ENCODE results near the gene ARID4A.
"Not testable (repeated sequence)": the region's sequence is repeated elsewhere in the genome, so short reads cannot be mapped to it uniquely, and the experiment has no call there.

The ARID4A gene

GRCh38 chr14:58296726-58297125 is 1.6 kb upstream of the ARID4A start:
- DNase-seq, result no peak

GRCh38 chr14:58297412-58297761 is 968 bp upstream of the ARID4A start:
- DNase-seq, result no peak

- DNase-seq, result peak; percentile 99
These were observed 436 bp upstream of the ARID4A start for GRCh38 chr14:58297762-58298476.

GRCh38 chr14:58299401-58300330 is 1.3 kb downstream of the ARID4A start:
- DNase-seq, result peak; percentile 67

GRCh38 chr14:58301416-58301815 is 3.1 kb downstream of the ARID4A start:
- DNase-seq, result no peak

GRCh38 chr14:58305730-58306129 is 7.4 kb downstream of the ARID4A start:
- DNase-seq, result no peak

GRCh38 chr14:58307597-58308316 is 9.4 kb downstream of the ARID4A start:
- no peak for DNase-seq

GRCh38 chr14:58309086-58309485 is 10.7 kb downstream of the ARID4A start:
- DNase-seq, result no peak

GRCh38 chr14:58313699-58314098 is 15.3 kb downstream of the ARID4A start:
- DNase-seq, result no peak

GRCh38 chr14:58315606-58316005 is 17.3 kb downstream of the ARID4A start:
- no peak for DNase-seq

- DNase-seq, result no peak
These were observed 28.7 kb downstream of the ARID4A start for GRCh38 chr14:58327019-58327418.

GRCh38 chr14:58331111-58331510 is 32.8 kb downstream of the ARID4A start:
- DNase-seq, result peak; percentile 93

- no peak for DNase-seq
These were observed 34.2 kb downstream of the ARID4A start for GRCh38 chr14:58332561-58332960.

- not testable (repeated sequence) for DNase-seq
These were observed 41.3 kb downstream of the ARID4A start for GRCh38 chr14:58339666-58340065.

GRCh38 chr14:58341152-58341748 is 42.9 kb downstream of the ARID4A start:
- no peak for DNase-seq

GRCh38 chr14:58343535-58343934 is 45.2 kb downstream of the ARID4A start:
- not testable (repeated sequence) for DNase-seq

GRCh38 chr14:58353516-58354299 is 55.4 kb downstream of the ARID4A start:
- DNase-seq, result no peak

GRCh38 chr14:58354808-58355207 is 56.5 kb downstream of the ARID4A start:
- DNase-seq, result no peak

- no peak for DNase-seq
These were observed 57.9 kb downstream of the ARID4A start for GRCh38 chr14:58356268-58356667.

GRCh38 chr14:58362272-58362671 is 63.9 kb downstream of the ARID4A start:
- not testable (repeated sequence) for DNase-seq

- no peak for DNase-seq
These were observed 64.5 kb downstream of the ARID4A start for GRCh38 chr14:58362798-58363412.

- DNase-seq, result no peak
These were observed 66.0 kb downstream of the ARID4A start for GRCh38 chr14:58364316-58364715.

All from right forelimb (tissue), 1 donor.